Trophoblast cell (in vitro differentiated cells and primary cell): ENCODE measurements around the gene SCARB2.
"Not testable (repeated sequence)": the region's sequence is repeated elsewhere in the genome, so short reads cannot be mapped to it uniquely, and the experiment has no call there.

ENCODE experiments used
- DNase-seq, 2 donors: peaks; one replicate each; pipeline ENCODE4 v3.0.0-alpha.2; 2016
- H2AFZ ChIP-seq: 2 replicates; pipeline ENCODE4 v1.6.1; 2013; ENCODE audit warnings: low read length, moderate library complexity, mild to moderate bottlenecking; ENCODE audit not compliant: insufficient read depth, poor library complexity
- H2AK5ac ChIP-seq: 2 replicates; pipeline ENCODE4 v1.6.1; 2013; ENCODE audit warnings: mild to moderate bottlenecking, low read length
- H2BK120ac ChIP-seq: 2 replicates; pipeline ENCODE4 v1.6.1; 2013; ENCODE audit warnings: low read length, mild to moderate bottlenecking, moderate library complexity; ENCODE audit not compliant: insufficient read depth, poor library complexity
- H2BK12ac ChIP-seq: 2 replicates; pipeline ENCODE4 v1.6.1; 2013; ENCODE audit warnings: mild to moderate bottlenecking, low read length, moderate library complexity
- H2BK5ac ChIP-seq: 2 replicates; pipeline ENCODE4 v1.6.1; 2013; ENCODE audit warnings: low read length, low read depth, moderate library complexity, mild to moderate bottlenecking; ENCODE audit not compliant: poor library complexity
- H3K14ac ChIP-seq: 2 replicates; pipeline ENCODE4 v1.6.1; 2013; ENCODE audit warnings: mild to moderate bottlenecking, low read length
- H3K18ac ChIP-seq: 2 replicates; pipeline ENCODE4 v1.6.1; 2013; ENCODE audit warnings: mild to moderate bottlenecking, low read length
- H3K23ac ChIP-seq: 2 replicates; pipeline ENCODE4 v1.6.1; 2013; ENCODE audit warnings: low read length
- H3K27ac ChIP-seq: 2 replicates; pipeline ENCODE4 v1.5.1; 2013; ENCODE audit warnings: low read depth, mild to moderate bottlenecking, inconsistent platforms, low read length, moderate library complexity
- H3K27me3 ChIP-seq: 2 replicates; pipeline ENCODE4 v1.6.1; 2013; ENCODE audit warnings: inconsistent platforms, mild to moderate bottlenecking, low read length, moderate library complexity; ENCODE audit not compliant: insufficient read depth
- H3K36me3 ChIP-seq, 2 experiments: 1 replicate in 1 of 2; 2 replicates in 1 of 2; pipeline ENCODE4 v1.6.1; 2013; ENCODE audit warnings: low read length in 2 of 2, mild to moderate bottlenecking in 2 of 2, moderate library complexity in 1 of 2; ENCODE audit not compliant: insufficient read depth in 2 of 2, control insufficient read depth in 1 of 2
- H3K4ac ChIP-seq: 2 replicates; pipeline ENCODE4 v1.6.1; 2013; ENCODE audit warnings: low read depth, mild to moderate bottlenecking, low read length, moderate library complexity
- H3K4me1 ChIP-seq, 2 experiments: 1 replicate in 1 of 2; 2 replicates in 1 of 2; pipeline ENCODE4 v1.6.1; 2013; ENCODE audit warnings: low read length in 2 of 2, mild to moderate bottlenecking in 2 of 2, moderate library complexity in 1 of 2; ENCODE audit not compliant: insufficient read depth in 2 of 2, control insufficient read depth in 1 of 2
- H3K4me2 ChIP-seq: 2 replicates; pipeline ENCODE4 v1.6.1; 2013; ENCODE audit warnings: inconsistent platforms, mild to moderate bottlenecking, low read length, moderate library complexity
- H3K4me3 ChIP-seq: 2 replicates; pipeline ENCODE4 v1.5.1; 2013; ENCODE audit warnings: mild to moderate bottlenecking, low read depth, low read length, inconsistent platforms
- H3K79me1 ChIP-seq: one replicate; pipeline ENCODE4 v1.6.1; 2013; ENCODE audit warnings: low read length
- H3K79me2 ChIP-seq: 2 replicates; pipeline ENCODE4 v1.6.1; 2013; ENCODE audit warnings: low read length, mild to moderate bottlenecking; ENCODE audit not compliant: control insufficient read depth, insufficient read depth, poor library complexity
- H3K9ac ChIP-seq: 2 replicates; pipeline ENCODE4 v1.6.1; 2013; ENCODE audit warnings: mild to moderate bottlenecking, low read length
- H3K9me3 ChIP-seq: 2 replicates; pipeline ENCODE4 v1.6.1; 2013; ENCODE audit warnings: low read depth, mild to moderate bottlenecking, control low read depth, inconsistent platforms, low read length; ENCODE audit not compliant: insufficient read depth
- H4K12ac ChIP-seq: 2 replicates; pipeline ENCODE4 v1.6.1; 2013; ENCODE audit warnings: low read depth, mild to moderate bottlenecking, low read length, moderate library complexity
- H4K8ac ChIP-seq: 2 replicates; pipeline ENCODE4 v1.6.1; 2013; ENCODE audit warnings: low read depth, mild to moderate bottlenecking, low read length, moderate library complexity
- H4K91ac ChIP-seq: one replicate; pipeline ENCODE4 v1.6.1; 2013; ENCODE audit warnings: low read depth, mild to moderate bottlenecking, low read length, moderate library complexity
- WGBS: extraction: QIAGEN DNeasy Blood & Tissue Kit; methylation state at CpG from one replicate; pipeline ENCODE4 v1.1.7; 2013; ENCODE audit warnings: missing lambda C conversion rate; ENCODE audit not compliant: insufficient read length, insufficient coverage; ENCODE audit errors: extremely low coverage; 5-methylcytosine and 5-hydroxymethylcytosine counted together

SCARB2 gene

GRCh38 chr4:76250962-76251361 is 37.3 kb upstream of the SCARB2 start:
- Histone ChIP-seq H3K36me3 (no peaks in the 10 kb centered on the region), H3K4me2 (peak overlapping the region; percentile 62), H3K9me3 (no peaks in the 10 kb centered on the region), H3K4me3 (no peak overlapping the region), H2AFZ (no peak overlapping the region), H3K27ac (no peak overlapping the region), H3K23ac (no peak overlapping the region), H3K14ac (no peak overlapping the region), H3K4me1 (peaks cover 4 to 8% of the 10 kb centered on the region in 2 experiments), H3K27me3 (no peaks in the 10 kb centered on the region), H4K12ac (no peak overlapping the region), H3K4ac (no peak overlapping the region), H4K8ac (no peak overlapping the region), H2BK5ac (no peak overlapping the region), H3K79me1 (peaks cover 2% of the 10 kb centered on the region), H2BK12ac (no peak overlapping the region), H2BK120ac (no peak overlapping the region), H3K79me2 (no peaks in the 10 kb centered on the region), H2AK5ac (no peak overlapping the region), H3K9ac (no peak overlapping the region), H4K91ac (no peak overlapping the region), H3K18ac (no peak overlapping the region)
- WGBS: no CpG with 5 or more reads among the region's 6 CpGs
- DNase-seq: peak in 1 of 2 donors; percentile 37

GRCh38 chr4:76246852-76247251 is 33.2 kb upstream of the SCARB2 start:
- no peaks in the 10 kb centered on the region for H3K27me3 ChIP-seq
- H2AFZ ChIP-seq: no peak overlapping the region
- no peak overlapping the region for H4K12ac ChIP-seq
- no peak overlapping the region for H3K4ac ChIP-seq
- peaks cover 2 to 4% of the 10 kb centered on the region in 2 experiments for H3K4me1 ChIP-seq
- no peaks in the 10 kb centered on the region for H3K79me2 ChIP-seq
- no peak overlapping the region for H2BK5ac ChIP-seq
- no peak overlapping the region for H4K91ac ChIP-seq
- H2BK12ac ChIP-seq: no peak overlapping the region
- no peaks in the 10 kb centered on the region for H3K9me3 ChIP-seq
- no peak for DNase-seq
- H3K4me3 ChIP-seq: no peak overlapping the region
- H3K79me1 ChIP-seq: peaks cover under 1% of the 10 kb centered on the region
- no peak overlapping the region for H2BK120ac ChIP-seq
- no peak overlapping the region for H3K9ac ChIP-seq
- H3K23ac ChIP-seq: no peak overlapping the region
- H3K4me2 ChIP-seq: no peak overlapping the region
- no peak overlapping the region for H2AK5ac ChIP-seq
- no peak overlapping the region for H4K8ac ChIP-seq
- H3K14ac ChIP-seq: no peak overlapping the region
- H3K36me3 ChIP-seq: no peaks in the 10 kb centered on the region
- no peak overlapping the region for H3K27ac ChIP-seq
- no peak overlapping the region for H3K18ac ChIP-seq

GRCh38 chr4:76246025-76246424 is 32.4 kb upstream of the SCARB2 start:
- Histone ChIP-seq H4K8ac (no peak overlapping the region), H3K27me3 (no peaks in the 10 kb centered on the region), H4K12ac (no peak overlapping the region), H3K18ac (no peak overlapping the region), H3K36me3 (no peaks in the 10 kb centered on the region), H3K79me2 (no peaks in the 10 kb centered on the region), H3K9me3 (no peaks in the 10 kb centered on the region), H4K91ac (no peak overlapping the region), H3K14ac (no peak overlapping the region), H3K4me3 (no peak overlapping the region), H3K27ac (no peak overlapping the region), H2BK120ac (no peak overlapping the region), H2AK5ac (no peak overlapping the region), H3K4ac (no peak overlapping the region), H2AFZ (no peak overlapping the region), H3K4me2 (no peak overlapping the region), H2BK12ac (no peak overlapping the region), H3K23ac (no peak overlapping the region), H3K79me1 (no peaks in the 10 kb centered on the region), H3K9ac (no peak overlapping the region), H3K4me1 (peaks cover 0 to 1% of the 10 kb centered on the region in 2 experiments), H2BK5ac (no peak overlapping the region)
- no CpG with 5 or more reads among the region's 1 CpG for WGBS
- DNase-seq: no peak

GRCh38 chr4:76243877-76244276 is 30.3 kb upstream of the SCARB2 start:
- H3K36me3 ChIP-seq, H4K8ac ChIP-seq, H3K27ac ChIP-seq, H2AFZ ChIP-seq, H2BK120ac ChIP-seq, H3K79me1 ChIP-seq, H4K12ac ChIP-seq, H2BK5ac ChIP-seq, H3K27me3 ChIP-seq, H2BK12ac ChIP-seq, H3K4me3 ChIP-seq, H3K18ac ChIP-seq, H3K9me3 ChIP-seq, H3K79me2 ChIP-seq, H4K91ac ChIP-seq, H3K4ac ChIP-seq, DNase-seq, H2AK5ac ChIP-seq, H3K14ac ChIP-seq, H3K4me1 ChIP-seq, H3K9ac ChIP-seq, H3K23ac ChIP-seq, H3K4me2 ChIP-seq: not testable (repeated sequence)
- WGBS: no CpG with 5 or more reads among the region's 2 CpGs
